ENCODE results near the gene OGFOD2. TPM values are rescaled to one million over a fixed set of nuclear protein-coding genes. Genes with fewer than 3 reads are reported as not detected.

Gene OGFOD2
- total RNA-seq, 4 donors from 2014 or later = 13.3 to 133 (median 16.8) TPM

DNA sequence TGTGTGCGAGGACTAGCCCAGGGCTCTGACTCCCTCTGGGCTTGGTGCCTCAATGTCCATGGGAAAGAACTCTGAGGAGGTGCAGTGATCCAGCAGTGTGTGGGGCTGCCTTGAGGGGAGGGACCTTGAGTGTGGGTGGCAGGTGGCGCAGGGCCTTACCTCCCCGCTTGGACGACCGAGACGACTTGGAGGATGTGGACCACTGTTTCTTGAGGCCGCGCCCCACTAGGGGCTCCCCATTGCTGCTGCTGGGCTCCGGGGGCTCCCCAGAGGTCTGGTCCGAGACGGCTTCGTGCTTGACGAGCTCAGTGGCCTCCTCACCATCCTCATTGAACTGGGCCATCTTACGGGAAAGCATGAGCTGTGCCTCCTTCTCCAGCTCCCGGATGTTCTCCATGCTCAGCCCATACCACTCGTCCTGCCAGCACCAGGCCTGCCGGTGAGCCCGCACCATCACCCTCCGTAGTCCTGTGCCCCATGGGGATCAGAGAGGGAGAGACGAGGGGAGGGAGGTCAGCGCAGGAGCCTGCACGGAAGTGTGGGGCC lies 30.1 kb downstream of the OGFOD2 start:
- no peak for DNase-seq
- H3K27ac ChIP-seq = no peak overlapping the region
- TF ChIP-seq, protein P1, sequence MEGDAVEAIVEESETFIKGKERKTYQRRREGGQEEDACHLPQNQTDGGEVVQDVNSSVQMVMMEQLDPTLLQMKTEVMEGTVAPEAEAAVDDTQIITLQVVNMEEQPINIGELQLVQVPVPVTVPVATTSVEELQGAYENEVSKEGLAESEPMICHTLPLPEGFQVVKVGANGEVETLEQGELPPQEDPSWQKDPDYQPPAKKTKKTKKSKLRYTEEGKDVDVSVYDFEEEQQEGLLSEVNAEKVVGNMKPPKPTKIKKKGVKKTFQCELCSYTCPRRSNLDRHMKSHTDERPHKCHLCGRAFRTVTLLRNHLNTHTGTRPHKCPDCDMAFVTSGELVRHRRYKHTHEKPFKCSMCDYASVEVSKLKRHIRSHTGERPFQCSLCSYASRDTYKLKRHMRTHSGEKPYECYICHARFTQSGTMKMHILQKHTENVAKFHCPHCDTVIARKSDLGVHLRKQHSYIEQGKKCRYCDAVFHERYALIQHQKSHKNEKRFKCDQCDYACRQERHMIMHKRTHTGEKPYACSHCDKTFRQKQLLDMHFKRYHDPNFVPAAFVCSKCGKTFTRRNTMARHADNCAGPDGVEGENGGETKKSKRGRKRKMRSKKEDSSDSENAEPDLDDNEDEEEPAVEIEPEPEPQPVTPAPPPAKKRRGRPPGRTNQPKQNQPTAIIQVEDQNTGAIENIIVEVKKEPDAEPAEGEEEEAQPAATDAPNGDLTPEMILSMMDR (IDR thresholded peaks at IDR 0.05) = no peak
- TF ChIP-seq POLR2A (IDR thresholded peaks at IDR 0.05) = no peak
- H3K36me3 ChIP-seq = no peaks in the 10 kb centered on the region
- no peaks in the 10 kb centered on the region for H3K4me1 ChIP-seq
- no peaks in the 10 kb centered on the region for H3K9me3 ChIP-seq
- no peaks in the 10 kb centered on the region for H3K27me3 ChIP-seq
- intact Hi-C loops (cut with DNase I; ENCODE audit: low total_unique reads) = no loop called here
- H3K4me3 ChIP-seq = no peak overlapping the region

DNA sequence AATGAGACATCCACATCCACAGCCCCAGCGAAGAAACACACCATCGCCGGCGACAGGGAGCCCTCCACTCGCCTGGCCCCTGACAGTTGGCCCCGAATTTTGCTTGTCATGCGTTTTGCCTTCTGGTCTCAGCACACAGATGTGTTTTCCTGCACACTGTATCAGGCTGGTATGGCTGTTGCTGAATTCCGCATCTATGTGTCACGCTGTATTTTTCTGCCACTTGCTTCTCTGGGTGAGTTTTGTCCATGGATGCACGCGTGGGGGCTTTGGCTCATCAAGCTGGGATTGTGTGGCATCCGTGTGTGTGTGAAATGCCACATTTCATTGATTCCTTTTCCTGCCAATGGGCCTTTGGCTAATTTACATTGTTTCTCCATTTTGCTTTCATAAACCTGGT lies 31.9 kb downstream of the OGFOD2 start:
- Histone ChIP-seq H3K4me3 (no peak overlapping the region), H3K9me3 (no peaks in the 10 kb centered on the region), H3K4me1 (no peaks in the 10 kb centered on the region), H3K27ac (no peak overlapping the region), H3K27me3 (no peaks in the 10 kb centered on the region), H3K36me3 (no peaks in the 10 kb centered on the region)
- intact Hi-C loops (cut with DNase I; ENCODE audit: low total_unique reads) = no loop called here
- no peak for TF ChIP-seq POLR2A (IDR thresholded peaks at IDR 0.05)
- TF ChIP-seq, protein P1 (IDR thresholded peaks at IDR 0.05) = no peak
- no peak for DNase-seq

DNA sequence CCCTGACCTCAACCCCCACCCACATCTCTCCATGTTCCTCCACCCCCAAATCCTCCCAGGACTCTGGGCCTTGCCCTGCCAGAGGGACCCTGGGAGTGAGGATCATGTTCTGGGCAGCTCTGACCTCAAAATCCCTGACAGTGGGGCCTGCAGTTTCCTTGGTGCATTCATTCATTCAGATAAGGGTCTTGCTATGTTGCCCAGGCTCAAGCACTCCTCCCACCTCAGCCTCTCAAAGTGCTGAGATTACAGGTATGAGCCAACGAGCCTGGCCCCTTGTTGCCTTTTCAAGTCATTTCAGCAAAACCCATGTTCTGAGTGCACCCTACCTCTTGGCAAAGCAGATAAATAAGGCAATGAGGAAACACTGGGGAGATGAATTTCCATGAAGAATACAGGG lies 35.1 kb downstream of the OGFOD2 start:
- no peak overlapping the region for H3K27ac ChIP-seq
- no peaks in the 10 kb centered on the region for H3K9me3 ChIP-seq
- no peaks in the 10 kb centered on the region for H3K27me3 ChIP-seq
- TF ChIP-seq, protein P1 (IDR thresholded peaks at IDR 0.05) = no peak
- TF ChIP-seq POLR2A (IDR thresholded peaks at IDR 0.05) = no peak
- no peaks in the 10 kb centered on the region for H3K4me1 ChIP-seq
- no peak overlapping the region for H3K4me3 ChIP-seq
- no peaks in the 10 kb centered on the region for H3K36me3 ChIP-seq
- intact Hi-C loops (cut with DNase I; ENCODE audit: low total_unique reads) = no loop called here
- DNase-seq = no peak

DNA sequence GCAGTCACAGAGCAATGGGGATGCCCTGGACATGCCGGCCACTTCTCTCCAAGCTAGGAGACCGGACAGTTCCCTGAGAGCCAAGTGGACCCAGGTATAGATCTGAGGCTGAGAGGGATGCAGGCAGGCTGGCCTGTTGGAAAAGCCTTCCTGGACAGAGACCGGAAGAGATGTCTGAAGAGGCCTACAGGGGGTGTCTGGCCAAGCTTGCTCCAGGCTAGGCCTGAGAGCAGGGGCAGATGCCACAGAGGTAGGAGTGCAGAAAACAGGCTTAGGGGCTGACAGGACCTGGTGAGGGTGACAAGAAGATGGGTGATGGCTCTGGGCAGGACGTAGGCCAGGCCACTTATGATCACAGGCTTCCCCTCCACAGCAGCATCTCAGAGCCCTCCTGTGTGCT lies 35.6 kb downstream of the OGFOD2 start:
- no peak for DNase-seq
- H3K4me1 ChIP-seq = no peaks in the 10 kb centered on the region
- H3K27ac ChIP-seq = no peak overlapping the region
- H3K4me3 ChIP-seq = no peak overlapping the region
- H3K27me3 ChIP-seq = no peaks in the 10 kb centered on the region
- no peaks in the 10 kb centered on the region for H3K36me3 ChIP-seq
- intact Hi-C loops (cut with DNase I; ENCODE audit: low total_unique reads) = no loop called here
- TF ChIP-seq POLR2A (IDR thresholded peaks at IDR 0.05) = no peak
- TF ChIP-seq, protein P1 (IDR thresholded peaks at IDR 0.05) = no peak
- H3K9me3 ChIP-seq = no peaks in the 10 kb centered on the region

DNA sequence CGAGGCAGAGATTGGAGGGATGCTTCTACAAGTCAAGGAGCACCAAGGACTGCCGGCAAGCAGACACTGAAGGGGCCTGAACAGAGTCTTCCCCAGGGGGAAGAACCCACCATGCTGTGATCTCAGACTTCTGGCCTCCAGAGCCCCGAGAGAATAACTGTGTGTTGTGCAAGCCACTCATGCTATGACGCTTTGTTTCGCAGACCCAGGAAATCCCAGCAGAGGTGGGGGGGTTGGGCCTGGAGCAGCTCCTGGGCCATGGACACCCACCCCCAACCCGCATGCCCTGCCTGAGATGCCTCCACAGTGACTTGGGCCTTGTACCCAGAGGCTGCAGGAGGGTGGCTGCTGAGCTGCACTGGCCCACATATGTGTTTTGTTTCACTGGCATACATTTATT lies 36.7 kb downstream of the OGFOD2 start:
- H3K36me3 ChIP-seq = no peaks in the 10 kb centered on the region

More for the DNA sequence above, 36.7 kb downstream of the OGFOD2 start:
- no peaks in the 10 kb centered on the region for H3K9me3 ChIP-seq
- H3K4me1 ChIP-seq = no peaks in the 10 kb centered on the region
- TF ChIP-seq, protein P1 (IDR thresholded peaks at IDR 0.05) = no peak
- no peak for TF ChIP-seq POLR2A (IDR thresholded peaks at IDR 0.05)
- H3K27ac ChIP-seq = no peak overlapping the region
- H3K27me3 ChIP-seq = no peaks in the 10 kb centered on the region
- intact Hi-C loops (cut with DNase I; ENCODE audit: low total_unique reads) = no loop called here
- no peak overlapping the region for H3K4me3 ChIP-seq
- no peak for DNase-seq
